IMR-90 (cell line): ENCODE results near the gene CDK17. TPM values are rescaled to one million over a fixed set of nuclear protein-coding genes. Genes with fewer than 3 reads are reported as not detected.

ENCODE experiments used
- ATAC-seq: fragments of 200-7000 bp; cut with Tn5 transposase; 2 replicates; pipeline ENCODE4 v1.9.1; 2020; ENCODE audit warnings: low read depth, mild to moderate bottlenecking, moderate library complexity
- BruUV-seq: library from RNA; stranded (reverse); fragments of 400-500 nt; replicated peaks from 2 replicates; lab custom pipeline; 2021; lab: Mats Ljungman, UMichigan
- CTCF ChIA-PET: fragments of 300-600 bp; formaldehyde crosslinking; extraction: SDS; loops from one replicate; lab custom pipeline; 2021; ENCODE audit warnings: antibody characterized with exemption; lab: Yijun Ruan, JAX
- POLR2A ChIA-PET: fragments of 300-600 bp; sonication (Branson Sonifier 250); formaldehyde crosslinking; loops from one replicate; lab custom pipeline; 2022; ENCODE audit warnings: antibody characterized with exemption; ENCODE audit not compliant: unreplicated experiment; lab: Charles Lee
- DNase-seq: peaks from one replicate; pipeline ENCODE4 v3.0.0; 2013
- H2AFZ ChIP-seq: replicated peaks from 2 replicates; pipeline ENCODE3; 2013; ENCODE audit warnings: low read length, mild to moderate bottlenecking; ENCODE audit not compliant: poor library complexity
- H2AK5ac ChIP-seq: 2 replicates; pipeline ENCODE4 v1.6.1; 2013; ENCODE audit warnings: low read depth, low read length, inconsistent platforms
- H2AK9ac ChIP-seq: replicated peaks from 2 replicates; pipeline ENCODE3; 2013; ENCODE audit warnings: mild to moderate bottlenecking, low read depth, low read length, moderate library complexity; ENCODE audit not compliant: poor library complexity
- H2BK120ac ChIP-seq: 2 replicates; pipeline ENCODE4 v1.6.1; 2013; ENCODE audit warnings: low read depth, low read length, inconsistent platforms
- H2BK15ac ChIP-seq: 3 replicates; pipeline ENCODE4 v1.6.1; 2013; ENCODE audit warnings: low read depth, low read length, inconsistent platforms
- H2BK20ac ChIP-seq: 2 replicates; pipeline ENCODE4 v1.6.1; 2013; ENCODE audit warnings: low read depth, mild to moderate bottlenecking, inconsistent platforms, low read length, moderate library complexity
- H2BK5ac ChIP-seq: 2 replicates; pipeline ENCODE4 v1.6.1; 2013; ENCODE audit warnings: mild to moderate bottlenecking, low read depth, low read length, inconsistent platforms; ENCODE audit not compliant: poor library complexity, severe bottlenecking
- H3K14ac ChIP-seq: replicated peaks from 2 replicates; pipeline ENCODE4 v1.6.1; 2013; ENCODE audit warnings: low read depth, low read length, inconsistent platforms
- H3K18ac ChIP-seq: 2 replicates; pipeline ENCODE4 v1.6.1; 2013; ENCODE audit warnings: low read depth, low read length, control low read depth
- H3K23ac ChIP-seq: 2 replicates; pipeline ENCODE4 v1.6.1; 2013; ENCODE audit warnings: low read depth, low read length, inconsistent platforms
- H3K27ac ChIP-seq: 2 replicates; pipeline ENCODE4 v1.5.1; 2013; ENCODE audit warnings: mild to moderate bottlenecking, control low read depth, low read length; ENCODE audit not compliant: insufficient read depth
- H3K27me3 ChIP-seq: 2 replicates; pipeline ENCODE4 v1.6.1; 2013; ENCODE audit warnings: low read length; ENCODE audit not compliant: control insufficient read depth, insufficient read depth
- H3K36me3 ChIP-seq: 2 replicates; pipeline ENCODE4 v1.6.1; 2013; ENCODE audit warnings: low read length, mixed read lengths; ENCODE audit not compliant: control insufficient read depth, insufficient read depth
- H3K4ac ChIP-seq: 2 replicates; pipeline ENCODE4 v1.6.1; 2013; ENCODE audit warnings: low read depth, low read length, inconsistent platforms
- H3K4me1 ChIP-seq: 2 replicates; pipeline ENCODE4 v1.6.1; 2013; ENCODE audit warnings: low read length, mixed read lengths; ENCODE audit not compliant: control insufficient read depth, insufficient read depth
- H3K4me2 ChIP-seq: 2 replicates; pipeline ENCODE4 v1.6.1; 2013; ENCODE audit warnings: low read depth, mild to moderate bottlenecking, control low read depth, low read length, moderate library complexity
- H3K4me3 ChIP-seq: 2 replicates; pipeline ENCODE4 v1.5.1; 2013; ENCODE audit warnings: low read depth, mild to moderate bottlenecking, control low read depth, low read length, moderate library complexity; ENCODE audit not compliant: insufficient read depth
- H3K56ac ChIP-seq: 2 replicates; pipeline ENCODE4 v1.6.1; 2013; ENCODE audit warnings: low read length, inconsistent platforms; ENCODE audit not compliant: insufficient read depth; ENCODE audit errors: extremely low read depth
- H3K79me1 ChIP-seq, 2 experiments: 2 replicates each; pipeline ENCODE4 v1.6.1; 2013; ENCODE audit warnings: low read length in 2 of 2, inconsistent platforms in 1 of 2, low read depth in 1 of 2
- H3K9ac ChIP-seq: 2 replicates; pipeline ENCODE4 v1.6.1; 2013; ENCODE audit warnings: low read depth, low read length, control low read depth
- H3K9me1 ChIP-seq: 2 replicates; pipeline ENCODE4 v1.6.1; 2013; ENCODE audit warnings: low read length, inconsistent platforms; ENCODE audit not compliant: insufficient read depth
- H3K9me3 ChIP-seq: 2 replicates; pipeline ENCODE4 v1.6.1; 2013; ENCODE audit warnings: low read length; ENCODE audit not compliant: control insufficient read depth, insufficient read depth
- H4K20me1 ChIP-seq: 2 replicates; pipeline ENCODE4 v1.6.1; 2013; ENCODE audit warnings: low read length, inconsistent platforms; ENCODE audit not compliant: insufficient read depth
- H4K5ac ChIP-seq: 2 replicates; pipeline ENCODE4 v1.6.1; 2013; ENCODE audit warnings: mild to moderate bottlenecking, low read depth, low read length, control low read depth
- H4K8ac ChIP-seq, 2 experiments: 2 replicates each; pipeline ENCODE4 v1.6.1; 2013; ENCODE audit warnings: low read depth in 2 of 2, low read length in 2 of 2, control low read depth in 1 of 2, inconsistent platforms in 1 of 2
- H4K91ac ChIP-seq: 2 replicates; pipeline ENCODE4 v1.6.1; 2013; ENCODE audit warnings: low read depth, low read length, inconsistent platforms; ENCODE audit not compliant: insufficient read depth
- BHLHE40 ChIP-seq: fragments of 150-350 bp; IDR thresholded peaks from 2 replicates; pipeline ENCODE4 v1.6.1; 2016; ENCODE audit warnings: mild to moderate bottlenecking, low read depth, low read length
- CHD1 ChIP-seq: IDR thresholded peaks from 2 replicates; pipeline ENCODE4 v1.6.1; 2012; ENCODE audit warnings: low read depth, low read length, improper control_type of control experiment
- FOS ChIP-seq: fragments of 150-350 bp; IDR thresholded peaks from 2 replicates; pipeline ENCODE4 v1.6.1; 2016; ENCODE audit warnings: low read depth, low read length
- MAFK ChIP-seq: IDR thresholded peaks from 2 replicates; pipeline ENCODE4 v1.6.1; 2012; ENCODE audit warnings: low read depth, low read length, improper control_type of control experiment
- MAZ ChIP-seq: IDR thresholded peaks from 2 replicates; pipeline ENCODE4 v1.6.1; 2012; ENCODE audit warnings: low read depth, mild to moderate bottlenecking, low read length, improper control_type of control experiment, moderate library complexity, borderline replicate concordance
- MXI1 ChIP-seq: IDR thresholded peaks from 2 replicates; pipeline ENCODE4 v1.6.1; 2012; ENCODE audit warnings: low read depth, mild to moderate bottlenecking, low read length, moderate library complexity, borderline replicate concordance
- POLR2A ChIP-seq: IDR thresholded peaks from 2 replicates; pipeline ENCODE4 v1.6.1; 2012; ENCODE audit warnings: mild to moderate bottlenecking, low read depth, low read length
- RAD21 ChIP-seq: IDR thresholded peaks from 2 replicates; pipeline ENCODE4 v1.6.1; 2012; ENCODE audit warnings: low read length, improper control_type of control experiment
- RCOR1 ChIP-seq: IDR thresholded peaks from 2 replicates; pipeline ENCODE4 v1.6.1; 2012; ENCODE audit warnings: mild to moderate bottlenecking, low read length, improper control_type of control experiment; ENCODE audit not compliant: insufficient replicate concordance
- WGBS, 2 experiments: methylation state at CpG; one replicate each; pipeline versions ENCODE4 v1.1.5 to v1.1.7; 2013; ENCODE audit warnings: missing lambda C conversion rate in 2 of 2; ENCODE audit not compliant: insufficient read length in 1 of 2; ENCODE audit errors: extremely low coverage in 2 of 2; 5-methylcytosine and 5-hydroxymethylcytosine counted together
- dilution Hi-C: fragments of 300-500 bp; cut with HindIII; formaldehyde crosslinking; loops from one replicate; pipeline ENCODE4 v1.14.3; 2018; ENCODE audit warnings: low sequenced_read_pairs; ENCODE audit not compliant: unreplicated experiment
- in situ Hi-C: fragments of 300-500 bp; cut with MboI; formaldehyde crosslinking; loops from 3 replicates; pipeline ENCODE4 v1.14.3; 2019; ENCODE audit warnings: low sequenced_read_pairs, inconsistent platforms, mixed read lengths
- intact Hi-C: fragments of 100-400 bp; cut with micrococcal nuclease; formaldehyde crosslinking; loops from 2 replicates; pipeline ENCODE4 v1.10.0; 2022
- polyA plus RNA-seq, 3 experiments: library from polyadenylated mRNA; depleted of rRNA; stranded (reverse); fragments of >200 nt; gene quantifications; 2 replicates each; pipeline ENCODE4 v1.2.3, GENCODE V29; 2012; ENCODE audit warnings: low replicate concordance in 1 of 3
- total RNA-seq: library from RNA; depleted of rRNA; stranded (reverse); fragments of >200 nt; gene quantifications from 2 replicates; pipeline ENCODE4 v1.2.3, GENCODE V29; 2012
- TF ChIP-seq, protein P1 (sequence below): fragments of 150-350 bp; IDR thresholded peaks from 2 replicates; pipeline ENCODE4 v1.6.1; 2016; ENCODE audit warnings: low read depth, mild to moderate bottlenecking, low read length, moderate library complexity, borderline replicate concordance
- TF ChIP-seq, protein P2 (sequence below): fragments of 150-350 bp; IDR thresholded peaks from 2 replicates; pipeline ENCODE4 v1.6.1; 2017; ENCODE audit warnings: mild to moderate bottlenecking, antibody characterized with exemption, low read length, low read depth
- TF ChIP-seq, protein P3 (sequence below): conservative IDR thresholded peaks from 2 replicates; pipeline ENCODE4 v1.5.1; 2012; ENCODE audit warnings: mild to moderate bottlenecking, low read depth, low read length, improper control_type of control experiment

Gene CDK17
- total and polyA plus RNA-seq, 2 of the 4 experiments (the other 2 are of a cell fraction) = 14.5 to 50.2 TPM

DNA sequence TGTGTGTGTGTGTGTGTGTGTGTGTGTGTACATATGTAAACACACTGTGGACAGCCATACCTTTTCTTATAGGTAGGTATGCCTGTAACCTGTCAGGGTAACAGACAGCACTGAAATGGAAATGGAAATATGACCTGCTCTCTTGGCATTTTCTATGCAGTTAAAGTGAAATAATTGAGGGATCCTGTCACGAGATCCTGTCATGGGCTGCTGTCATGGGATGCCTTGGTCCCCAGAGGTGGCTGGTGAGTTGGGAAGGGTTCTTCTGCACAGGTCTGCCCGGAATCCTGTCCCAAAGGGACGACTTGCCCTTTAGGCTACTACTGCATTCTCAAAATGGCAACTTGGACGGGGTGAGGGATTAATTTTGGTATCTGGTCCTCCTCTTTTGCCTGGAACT is 158.8 kb downstream of the CDK17 start:
- no CpG with 5 or more reads among the region's 4 CpGs for WGBS, 2 experiments
- Histone ChIP-seq H3K4me2 (no peak overlapping the region), H3K9ac (no peak overlapping the region), H4K20me1 (peaks cover 64% of the 10 kb centered on the region), H4K91ac (no peak overlapping the region), H2AK9ac (no peak overlapping the region), H3K27me3 (no peaks in the 10 kb centered on the region), H4K8ac (no peak overlapping the region), H3K79me1 (peaks cover 36 to 86% of the 10 kb centered on the region in 2 experiments), H4K5ac (no peak overlapping the region), H2BK15ac (no peak overlapping the region), H3K56ac (no peak overlapping the region), H3K9me1 (peaks cover 33% of the 10 kb centered on the region), H2AFZ (no peak overlapping the region), H3K4me3 (no peak overlapping the region), H3K9me3 (no peaks in the 10 kb centered on the region), H3K18ac (no peak overlapping the region), H2BK20ac (no peak overlapping the region), H3K23ac (no peak overlapping the region), H2BK5ac (no peak overlapping the region), H3K4me1 (peaks cover 25% of the 10 kb centered on the region), H3K4ac (no peak overlapping the region), H3K27ac (no peak overlapping the region), H2AK5ac (no peak overlapping the region), H2BK120ac (no peak overlapping the region), H3K14ac (no peak overlapping the region), H3K36me3 (peaks cover 6% of the 10 kb centered on the region)
- no TSS peak for BruUV-seq
- dilution Hi-C loops = no loop called here
- TF ChIP-seq MAFK (no peak), MAZ (no peak), FOS (no peak), CHD1 (no peak), RCOR1 (no peak), RAD21 (no peak), POLR2A (no peak), MXI1 (no peak), BHLHE40 (no peak)
- TF ChIP-seq, protein P1, sequence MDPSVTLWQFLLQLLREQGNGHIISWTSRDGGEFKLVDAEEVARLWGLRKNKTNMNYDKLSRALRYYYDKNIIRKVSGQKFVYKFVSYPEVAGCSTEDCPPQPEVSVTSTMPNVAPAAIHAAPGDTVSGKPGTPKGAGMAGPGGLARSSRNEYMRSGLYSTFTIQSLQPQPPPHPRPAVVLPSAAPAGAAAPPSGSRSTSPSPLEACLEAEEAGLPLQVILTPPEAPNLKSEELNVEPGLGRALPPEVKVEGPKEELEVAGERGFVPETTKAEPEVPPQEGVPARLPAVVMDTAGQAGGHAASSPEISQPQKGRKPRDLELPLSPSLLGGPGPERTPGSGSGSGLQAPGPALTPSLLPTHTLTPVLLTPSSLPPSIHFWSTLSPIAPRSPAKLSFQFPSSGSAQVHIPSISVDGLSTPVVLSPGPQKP = no peak
- TF ChIP-seq, protein P2, sequence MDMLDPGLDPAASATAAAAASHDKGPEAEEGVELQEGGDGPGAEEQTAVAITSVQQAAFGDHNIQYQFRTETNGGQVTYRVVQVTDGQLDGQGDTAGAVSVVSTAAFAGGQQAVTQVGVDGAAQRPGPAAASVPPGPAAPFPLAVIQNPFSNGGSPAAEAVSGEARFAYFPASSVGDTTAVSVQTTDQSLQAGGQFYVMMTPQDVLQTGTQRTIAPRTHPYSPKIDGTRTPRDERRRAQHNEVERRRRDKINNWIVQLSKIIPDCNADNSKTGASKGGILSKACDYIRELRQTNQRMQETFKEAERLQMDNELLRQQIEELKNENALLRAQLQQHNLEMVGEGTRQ = no peak
- TF ChIP-seq, protein P3, sequence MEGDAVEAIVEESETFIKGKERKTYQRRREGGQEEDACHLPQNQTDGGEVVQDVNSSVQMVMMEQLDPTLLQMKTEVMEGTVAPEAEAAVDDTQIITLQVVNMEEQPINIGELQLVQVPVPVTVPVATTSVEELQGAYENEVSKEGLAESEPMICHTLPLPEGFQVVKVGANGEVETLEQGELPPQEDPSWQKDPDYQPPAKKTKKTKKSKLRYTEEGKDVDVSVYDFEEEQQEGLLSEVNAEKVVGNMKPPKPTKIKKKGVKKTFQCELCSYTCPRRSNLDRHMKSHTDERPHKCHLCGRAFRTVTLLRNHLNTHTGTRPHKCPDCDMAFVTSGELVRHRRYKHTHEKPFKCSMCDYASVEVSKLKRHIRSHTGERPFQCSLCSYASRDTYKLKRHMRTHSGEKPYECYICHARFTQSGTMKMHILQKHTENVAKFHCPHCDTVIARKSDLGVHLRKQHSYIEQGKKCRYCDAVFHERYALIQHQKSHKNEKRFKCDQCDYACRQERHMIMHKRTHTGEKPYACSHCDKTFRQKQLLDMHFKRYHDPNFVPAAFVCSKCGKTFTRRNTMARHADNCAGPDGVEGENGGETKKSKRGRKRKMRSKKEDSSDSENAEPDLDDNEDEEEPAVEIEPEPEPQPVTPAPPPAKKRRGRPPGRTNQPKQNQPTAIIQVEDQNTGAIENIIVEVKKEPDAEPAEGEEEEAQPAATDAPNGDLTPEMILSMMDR = no peak
- intact Hi-C loops = no loop called here
- ChIA-PET POLR2A (no interaction called here), CTCF (no interaction called here)
- in situ Hi-C loops = no loop called here
- no peak for DNase-seq
- no peak for ATAC-seq
